Measurements from ENCODE around the gene ABCA1.

The ABCA1 gene

DNA sequence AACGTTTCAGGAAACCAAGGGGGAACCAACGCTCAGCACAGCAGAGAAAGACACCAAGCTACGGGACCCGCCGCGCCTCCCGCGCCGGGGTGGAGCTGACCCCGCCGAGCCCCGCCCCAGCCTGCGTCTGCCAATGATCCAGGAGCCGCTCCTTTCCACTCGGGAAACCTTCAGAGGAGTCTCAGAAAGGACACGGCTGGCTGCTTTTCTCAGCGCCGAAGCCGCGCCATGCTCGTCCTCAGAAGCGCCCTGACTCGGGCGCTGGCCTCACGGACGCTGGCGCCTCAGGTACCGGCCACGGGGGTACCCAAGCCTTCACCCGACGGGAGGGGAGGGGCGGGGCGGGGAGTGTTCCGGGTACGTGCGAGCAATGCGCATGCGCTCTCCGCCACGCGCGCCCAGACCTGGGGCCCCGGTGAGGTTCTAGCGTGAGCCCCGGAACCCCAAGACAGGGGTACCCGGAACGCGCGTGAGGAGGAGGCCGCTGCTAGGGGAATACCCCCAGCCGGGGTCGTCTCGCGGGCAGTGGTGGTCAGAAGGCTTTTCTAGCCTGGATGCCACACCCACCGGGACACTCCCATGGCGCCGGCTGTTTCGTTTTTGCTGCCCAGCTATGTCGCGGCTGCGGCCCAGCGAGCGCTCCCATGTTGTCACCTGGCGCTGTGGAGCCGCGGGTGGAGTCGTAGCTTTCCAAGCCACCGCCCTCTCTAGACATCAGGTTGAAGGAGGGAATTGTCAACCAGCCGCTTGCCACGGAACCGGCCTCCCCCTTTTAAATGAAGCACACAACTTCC, 180.2 kb downstream of the ABCA1 start, which contains the start of gene NIPSNAP3A:
Gene NIPSNAP3A (plus strand): TSS at position 119 of the 794 bp plus-strand sequence. CDS start 110 bp downstream, at position 229.
- DNase-seq = peak; percentile 88 to 90

GRCh38 chr9:104747245-104747564, 180.8 kb downstream of the ABCA1 start:
- DNase-seq = no peak

- DNase-seq = no peak
These were observed 181.2 kb downstream of the ABCA1 start for GRCh38 chr9:104746798-104747197.

GRCh38 chr9:104746285-104746684, 181.7 kb downstream of the ABCA1 start:
- DNase-seq = no peak

GRCh38 chr9:104745852-104746251, 182.1 kb downstream of the ABCA1 start:
- DNase-seq = no peak

GRCh38 chr9:104743376-104743985, 184.5 kb downstream of the ABCA1 start:
- DNase-seq = peak; percentile 65 to 77

DNA sequence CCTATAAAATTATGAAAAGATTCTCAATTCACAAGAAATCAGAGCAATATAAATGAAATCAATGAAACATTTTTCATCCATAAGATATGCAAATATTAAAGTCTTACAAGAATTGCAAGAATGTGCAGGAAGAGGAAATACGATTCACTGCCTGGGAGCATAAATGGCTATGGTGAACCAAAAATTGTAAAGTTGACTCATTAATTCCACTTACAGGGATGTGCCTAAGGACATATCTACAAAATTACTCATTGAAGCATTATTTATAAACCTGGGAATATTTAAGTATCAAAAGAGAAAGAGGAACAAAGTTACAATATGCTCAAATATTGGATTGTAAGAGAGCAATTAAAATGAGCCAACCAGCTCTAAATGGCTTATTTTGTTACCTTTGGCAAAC, 187.3 kb downstream of the ABCA1 start:
- DNase-seq = no peak

- no peak for DNase-seq
These were observed 189.5 kb downstream of the ABCA1 start for GRCh38 chr9:104738452-104738851.

Data from inflammatory macrophage (primary cell).